ENCODE results near the gene GOSR2.

- TF ChIP-seq CTCF (IDR thresholded peaks at IDR 0.05): no peak
- TF ChIP-seq POLR2A (IDR thresholded peaks at IDR 0.05): no peak
Observed at GRCh38 chr17:46887717-46888116, 35.2 kb upstream of the GOSR2 start.

Measured in tibial nerve (tissue), 3 donors.